ENCODE measurements around the gene KRT14.
"Not testable (repeated sequence)": the region's sequence is repeated elsewhere in the genome, so short reads cannot be mapped to it uniquely, and the experiment has no call there.

KRT14 gene

GRCh38 chr17:41586863-41587495, at the start of gene KRT14:
KRT14 (minus strand) TSS chr17:41586895; CDS start chr17:41586834, 61 bp downstream.
- DNase-seq: no peak

- no peak for DNase-seq
These were observed 48.7 kb upstream of the KRT14 start for GRCh38 chr17:41635121-41636097.

- no peak for DNase-seq
These were observed 47.9 kb upstream of the KRT14 start for GRCh38 chr17:41634639-41635038.

GRCh38 chr17:41633556-41634199, 47.0 kb upstream of the KRT14 start:
- no peak for DNase-seq

GRCh38 chr17:41632482-41633105, 45.9 kb upstream of the KRT14 start:
- DNase-seq: no peak

- no peak for DNase-seq
These were observed 45.2 kb upstream of the KRT14 start for GRCh38 chr17:41631898-41632285.

GRCh38 chr17:41631025-41631897, 44.6 kb upstream of the KRT14 start:
- DNase-seq: no peak

- no peak for DNase-seq
These were observed 43.4 kb upstream of the KRT14 start for GRCh38 chr17:41629826-41630670.

- no peak for DNase-seq
These were observed 42.6 kb upstream of the KRT14 start for GRCh38 chr17:41629316-41629715.

GRCh38 chr17:41628621-41629255, 42.0 kb upstream of the KRT14 start:
- not testable (repeated sequence) for DNase-seq

- not testable (repeated sequence) for DNase-seq
These were observed 41.3 kb upstream of the KRT14 start for GRCh38 chr17:41628073-41628370.

- DNase-seq: no peak
These were observed 40.8 kb upstream of the KRT14 start for GRCh38 chr17:41627316-41628072.

- not testable (repeated sequence) for DNase-seq
These were observed 40.2 kb upstream of the KRT14 start for GRCh38 chr17:41626914-41627295.

GRCh38 chr17:41626028-41626913, 39.6 kb upstream of the KRT14 start:
- not testable (repeated sequence) for DNase-seq

GRCh38 chr17:41625602-41626001, 38.9 kb upstream of the KRT14 start:
- no peak for DNase-seq

GRCh38 chr17:41624208-41625101, 37.8 kb upstream of the KRT14 start, which contains the start of gene KRT17:
KRT17 (minus strand) TSS chr17:41624575; CDS start chr17:41624509, 66 bp downstream.
- no peak for DNase-seq

- DNase-seq: not testable (repeated sequence)
These were observed 36.6 kb upstream of the KRT14 start for GRCh38 chr17:41623184-41623861.
